Endothelial cell of umbilical vein (primary cell): ENCODE measurements around the gene FIS1. TPM values are rescaled to one million over a fixed set of nuclear protein-coding genes. Genes with fewer than 3 reads are reported as not detected.

Source experiments
- BruUV-seq: library from RNA; stranded (reverse); fragments of 400-500 nt; replicated peaks from 2 replicates; lab custom pipeline; 2021; lab: Mats Ljungman, UMichigan
- CTCF ChIA-PET: fragments of 300-600, 350-600 bp; sonication (Branson Sonifier 250); formaldehyde crosslinking; loops from one replicate; lab custom pipeline; 2021; ENCODE audit warnings: antibody characterized with exemption, inconsistent platforms; lab: Charles Lee
- POLR2A ChIA-PET: fragments of 300-600, 350-600 bp; sonication (Branson Sonifier 250); formaldehyde crosslinking; loops from one replicate; lab custom pipeline; 2021; ENCODE audit warnings: antibody characterized with exemption, inconsistent platforms; lab: Charles Lee
- DNase-seq: peaks from one replicate; pipeline ENCODE4 v3.0.0-alpha.2; 2011; ENCODE audit warnings: low read depth, low spot score
- FAIRE-seq: peaks from 2 replicates; lab custom pipeline; 2011; peaks lifted over from hg19 to GRCh38; lab: Jason Lieb, UNC
- H2AFZ ChIP-seq: 2 replicates; pipeline ENCODE4 v1.6.0; 2012; ENCODE audit warnings: low read depth, low read length, control low read depth, inconsistent platforms
- H3K27ac ChIP-seq: 2 replicates; pipeline ENCODE4 v1.5.1; 2011; ENCODE audit warnings: low read depth, mild to moderate bottlenecking, control low read depth, low read length, moderate library complexity; ENCODE audit not compliant: insufficient read depth
- H3K27me3 ChIP-seq, 2 experiments: 2 replicates each; pipeline versions ENCODE4 v1.6.0 to v1.6.1; 2011; ENCODE audit warnings: low read length in 2 of 2, mixed read lengths in 1 of 2; ENCODE audit not compliant: control insufficient read depth in 2 of 2, insufficient read depth in 2 of 2
- H3K36me3 ChIP-seq, 2 experiments: 2 replicates in 1 of 2; 3 replicates in 1 of 2; pipeline ENCODE4 v1.5.1; 2011; ENCODE audit warnings: low read length in 2 of 2, mild to moderate bottlenecking in 1 of 2, moderate library complexity in 1 of 2; ENCODE audit not compliant: control insufficient read depth in 2 of 2, insufficient read depth in 2 of 2; ENCODE audit errors: extremely low read depth in 1 of 2
- H3K4me1 ChIP-seq: 3 replicates; pipeline ENCODE4 v1.5.1; 2011; ENCODE audit warnings: mild to moderate bottlenecking, low read length; ENCODE audit not compliant: control insufficient read depth, insufficient read depth; ENCODE audit errors: extremely low read depth
- H3K4me2 ChIP-seq: 2 replicates; pipeline ENCODE4 v1.6.1; 2011; ENCODE audit warnings: low read length, control low read depth, mixed read lengths; ENCODE audit not compliant: insufficient read depth
- H3K4me3 ChIP-seq, 3 experiments: fragments of 200-600 bp in 1 of 3; sonication (generic), shearing (Covaris generic) in 1 of 3; replicated peaks in 1 of 3; 2 replicates each; pipeline ENCODE4 v1.5.1; 2011 to 2016; ENCODE audit warnings: control low read depth in 3 of 3, low read length in 3 of 3, mild to moderate bottlenecking in 2 of 3, inconsistent platforms in 1 of 3, low read depth in 1 of 3, moderate library complexity in 1 of 3; ENCODE audit not compliant: insufficient read depth in 1 of 3
- H3K79me2 ChIP-seq: 2 replicates; pipeline ENCODE4 v1.6.0; 2012; ENCODE audit warnings: low read length, inconsistent platforms; ENCODE audit not compliant: control insufficient read depth, insufficient read depth
- H3K9ac ChIP-seq: replicated peaks from 2 replicates; pipeline ENCODE3; 2011; ENCODE audit warnings: low read length, control low read depth; ENCODE audit not compliant: insufficient read depth; ENCODE audit errors: extremely low read depth
- H3K9me1 ChIP-seq: replicated peaks from 3 replicates; pipeline ENCODE4 v1.6.0; 2011; ENCODE audit warnings: mild to moderate bottlenecking, low read length; ENCODE audit not compliant: control insufficient read depth, insufficient read depth; ENCODE audit errors: extremely low read depth
- H3K9me3 ChIP-seq: replicated peaks from 2 replicates; pipeline ENCODE4 v1.5.1; 2012; ENCODE audit warnings: low read length, inconsistent platforms; ENCODE audit not compliant: control insufficient read depth, insufficient read depth
- H4K20me1 ChIP-seq: replicated peaks from 2 replicates; pipeline ENCODE3; 2011; ENCODE audit warnings: mild to moderate bottlenecking, low read length; ENCODE audit not compliant: control insufficient read depth, insufficient read depth; ENCODE audit errors: extremely low read depth
- EZH2 ChIP-seq: IDR thresholded peaks from 2 replicates; pipeline ENCODE4 v1.6.1; 2012; ENCODE audit warnings: borderline replicate concordance, low read depth, mild to moderate bottlenecking, moderate library complexity, low read length, inconsistent platforms; ENCODE audit not compliant: severe bottlenecking
- FOS ChIP-seq: IDR thresholded peaks from 2 replicates; pipeline ENCODE4 v1.6.1; 2011; ENCODE audit warnings: mild to moderate bottlenecking, low read length, moderate library complexity, borderline replicate concordance; ENCODE audit not compliant: insufficient read depth
- GATA2 ChIP-seq: IDR thresholded peaks from 2 replicates; pipeline ENCODE4 v1.7.0; 2011; ENCODE audit warnings: low read depth, mild to moderate bottlenecking, moderate library complexity, mixed read lengths, low read length; ENCODE audit not compliant: insufficient read length, insufficient read depth
- JUN ChIP-seq: IDR thresholded peaks from 2 replicates; pipeline ENCODE4 v1.6.1; 2011; ENCODE audit warnings: borderline replicate concordance, low read depth; ENCODE audit not compliant: insufficient read length, insufficient read depth
- MYC ChIP-seq: IDR thresholded peaks from one replicate; pipeline ENCODE4 v1.6.1; 2011; ENCODE audit warnings: mild to moderate bottlenecking, low read depth, low read length
- POLR2A ChIP-seq: IDR thresholded peaks from 2 replicates; pipeline ENCODE4 v1.6.1; 2012; ENCODE audit warnings: low read depth, mild to moderate bottlenecking, control low read depth, low read length
- POLR2AphosphoS5 ChIP-seq: IDR thresholded peaks from 2 replicates; pipeline ENCODE4 v1.6.1; 2012; ENCODE audit warnings: low read depth, mild to moderate bottlenecking, control low read depth, low read length, moderate library complexity; ENCODE audit not compliant: insufficient read depth
- dilution Hi-C: fragments of 300-500 bp; cut with MboI; formaldehyde crosslinking; loops from one replicate; pipeline ENCODE4 v1.15.0; 2019; ENCODE audit warnings: low sequenced_read_pairs; ENCODE audit not compliant: extremely low pct_ligation_motif_present
- intact Hi-C: fragments of 100-400 bp; cut with micrococcal nuclease; formaldehyde crosslinking; loops from one replicate; pipeline ENCODE4 v1.10.0; 2022
- polyA plus RNA-seq, 4 experiments: library from polyadenylated mRNA; depleted of rRNA in 3 of 4; stranded (reverse) in 3 of 4; unstranded in 1 of 4; fragments of >200 nt; gene quantifications; 2 replicates each; pipeline versions ENCODE4 v1.2.1 to v1.2.3, GENCODE V29; 2011 to 2012; ENCODE audit warnings: missing spikeins in 1 of 4
- total RNA-seq: library from RNA; stranded (reverse); gene quantifications from 2 replicates; pipeline ENCODE4 v1.2.3, GENCODE V29; 2021
- TF ChIP-seq, protein P1 (sequence below), 2 donors: IDR thresholded peaks; 1 replicate in 1 of 2; 2 replicates in 1 of 2; pipeline ENCODE4 v1.5.1; 2011; ENCODE audit warnings: low read length in 2 of 2, mild to moderate bottlenecking in 2 of 2, moderate library complexity in 2 of 2, control low read depth in 1 of 2, inconsistent platforms in 1 of 2, low read depth in 1 of 2; ENCODE audit not compliant: insufficient read depth in 1 of 2; ENCODE audit errors: extremely low read depth in 1 of 2
- TF ChIP-seq, protein P2 (sequence below): IDR thresholded peaks from 2 replicates; pipeline ENCODE4 v1.6.1; 2011; ENCODE audit not compliant: insufficient read depth, insufficient read length

Gene FIS1
- total and polyA plus RNA-seq, 2 donors (not counting 3 experiments of a cell fraction or from before 2014, with no cell fraction given): 132 to 330 TPM

DNA sequence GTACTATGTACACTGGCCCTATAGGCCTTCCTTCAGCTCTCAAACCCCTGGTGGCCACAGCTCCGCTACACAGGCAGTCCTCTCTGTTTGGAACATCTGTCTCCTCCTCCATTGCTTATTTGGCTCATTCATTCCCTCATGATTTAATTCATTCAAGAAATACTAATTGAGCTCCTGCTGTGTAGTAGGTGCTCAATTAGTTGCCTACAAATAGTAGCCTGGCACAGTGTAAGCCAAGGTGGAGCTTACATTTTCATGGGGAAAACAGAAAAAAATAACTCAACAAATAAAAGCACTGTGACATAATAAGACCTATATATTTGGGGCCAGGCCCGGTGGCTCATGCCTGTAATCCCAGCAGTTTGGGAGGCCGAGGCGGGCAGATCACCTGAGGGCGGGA is 3.4 kb upstream of the FIS1 start:
- Histone ChIP-seq H3K79me2 (peaks cover 33% of the 10 kb centered on the region), H4K20me1 (no peaks in the 10 kb centered on the region), H3K4me2 (no peak overlapping the region), H3K9ac (no peak overlapping the region), H3K4me1 (peaks cover 17% of the 10 kb centered on the region), H3K27ac (no peak overlapping the region), H3K27me3 (no peaks in the 10 kb centered on the region), H3K36me3 (peaks cover 0 to 3% of the 10 kb centered on the region in 2 experiments), H3K9me3 (no peaks in the 10 kb centered on the region), H3K9me1 (no peaks in the 10 kb centered on the region), H3K4me3 (no peak overlapping the region), H2AFZ (no peak overlapping the region)
- intact Hi-C loops: no loop called here
- ChIA-PET POLR2A (no interaction called here), CTCF (interaction anchor here (0.9 kb wide), 1 partner anchor 105 kb away, joined by 4 read pairs; no protein-coding TSS in a partner anchor)
- BruUV-seq: no TSS peak
- dilution Hi-C loops: no loop called here
- FAIRE-seq (no peak), DNase-seq (no peak)
- TF ChIP-seq EZH2: no peak
- no peak for TF ChIP-seq POLR2AphosphoS5
- TF ChIP-seq POLR2A: no peak
- TF ChIP-seq, protein P1, sequence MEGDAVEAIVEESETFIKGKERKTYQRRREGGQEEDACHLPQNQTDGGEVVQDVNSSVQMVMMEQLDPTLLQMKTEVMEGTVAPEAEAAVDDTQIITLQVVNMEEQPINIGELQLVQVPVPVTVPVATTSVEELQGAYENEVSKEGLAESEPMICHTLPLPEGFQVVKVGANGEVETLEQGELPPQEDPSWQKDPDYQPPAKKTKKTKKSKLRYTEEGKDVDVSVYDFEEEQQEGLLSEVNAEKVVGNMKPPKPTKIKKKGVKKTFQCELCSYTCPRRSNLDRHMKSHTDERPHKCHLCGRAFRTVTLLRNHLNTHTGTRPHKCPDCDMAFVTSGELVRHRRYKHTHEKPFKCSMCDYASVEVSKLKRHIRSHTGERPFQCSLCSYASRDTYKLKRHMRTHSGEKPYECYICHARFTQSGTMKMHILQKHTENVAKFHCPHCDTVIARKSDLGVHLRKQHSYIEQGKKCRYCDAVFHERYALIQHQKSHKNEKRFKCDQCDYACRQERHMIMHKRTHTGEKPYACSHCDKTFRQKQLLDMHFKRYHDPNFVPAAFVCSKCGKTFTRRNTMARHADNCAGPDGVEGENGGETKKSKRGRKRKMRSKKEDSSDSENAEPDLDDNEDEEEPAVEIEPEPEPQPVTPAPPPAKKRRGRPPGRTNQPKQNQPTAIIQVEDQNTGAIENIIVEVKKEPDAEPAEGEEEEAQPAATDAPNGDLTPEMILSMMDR (IDR thresholded peaks at IDR 0.05; ENCODE audit: extremely low read depth in 1 of 2, insufficient read depth in 1 of 2, low read depth in 1 of 2, low read length in 2 of 2): no peak
- TF ChIP-seq, protein P2, sequence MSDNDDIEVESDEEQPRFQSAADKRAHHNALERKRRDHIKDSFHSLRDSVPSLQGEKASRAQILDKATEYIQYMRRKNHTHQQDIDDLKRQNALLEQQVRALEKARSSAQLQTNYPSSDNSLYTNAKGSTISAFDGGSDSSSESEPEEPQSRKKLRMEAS: no peak
- TF ChIP-seq FOS: no peak
- TF ChIP-seq GATA2: no peak
- TF ChIP-seq MYC: no peak
- no peak for TF ChIP-seq JUN
